SK-N-MC (cell line): ENCODE measurements around the gene DNAAF1.
"Not testable (repeated sequence)": the region's sequence is repeated elsewhere in the genome, so short reads cannot be mapped to it uniquely, and the experiment has no call there.

Experiments used
- DNase-seq: peaks from one replicate; pipeline ENCODE4 v3.0.0-alpha.2; 2011; ENCODE audit warnings: low read depth, low spot score
- H3K27ac ChIP-seq: fragments of 200-600 bp; sonication (generic); 2 replicates; pipeline ENCODE4 v1.5.1; 2016; ENCODE audit warnings: mixed run types
- H3K36me3 ChIP-seq: fragments of 200-600 bp; sonication (generic); 2 replicates; pipeline ENCODE4 v1.6.1; 2017; ENCODE audit warnings: antibody characterized with exemption, low read length, mixed read lengths; ENCODE audit not compliant: insufficient read depth
- H3K4me3 ChIP-seq: fragments of 200-600 bp; sonication (generic); 2 replicates; pipeline ENCODE4 v1.5.1; 2016
- H3K9ac ChIP-seq: fragments of 200-600 bp; sonication (generic); 2 replicates; pipeline ENCODE4 v1.8.0; 2017; ENCODE audit warnings: mixed run types, mixed read lengths; ENCODE audit not compliant: insufficient read length
- H3K9me3 ChIP-seq: fragments of 200-600 bp; sonication (generic); 2 replicates; pipeline ENCODE4 v1.6.1; 2017; ENCODE audit warnings: low read depth, mild to moderate bottlenecking, antibody characterized with exemption, low read length, moderate library complexity, mixed read lengths
- EZH2 ChIP-seq: fragments of 200-600 bp; sonication (generic); IDR thresholded peaks from one replicate; pipeline ENCODE4 v1.6.1; 2017; ENCODE audit warnings: antibody characterized with exemption
- FOXP2 ChIP-seq: optimal IDR thresholded peaks from 2 replicates; pipeline ENCODE3; 2011; ENCODE audit warnings: mild to moderate bottlenecking, moderate library complexity; ENCODE audit not compliant: insufficient read depth; ENCODE audit errors: extremely low read length, control extremely low read depth
- POLR2AphosphoS5 ChIP-seq: IDR thresholded peaks from 2 replicates; pipeline ENCODE4 v1.6.1; 2012; ENCODE audit warnings: mild to moderate bottlenecking, low read depth, low read length, borderline replicate concordance

DNAAF1 gene

GRCh38 chr16:84214451-84215066 is 69.5 kb downstream of the DNAAF1 start:
- Histone ChIP-seq H3K27ac (no peak overlapping the region), H3K4me3 (no peak overlapping the region), H3K36me3 (no peaks in the 10 kb centered on the region), H3K9me3 (no peaks in the 10 kb centered on the region), H3K9ac (no peak overlapping the region)
- no peak for DNase-seq
- no peak for TF ChIP-seq EZH2
- TF ChIP-seq POLR2AphosphoS5, result no peak
- no peak for TF ChIP-seq FOXP2

- no peak for DNase-seq
- Histone ChIP-seq H3K27ac (no peak overlapping the region), H3K4me3 (no peak overlapping the region), H3K9ac (no peak overlapping the region), H3K36me3 (no peaks in the 10 kb centered on the region), H3K9me3 (no peaks in the 10 kb centered on the region)
- no peak for TF ChIP-seq FOXP2
- no peak for TF ChIP-seq POLR2AphosphoS5
- no peak for TF ChIP-seq EZH2
These were observed 70.4 kb downstream of the DNAAF1 start for GRCh38 chr16:84215531-84215930.

GRCh38 chr16:84216144-84216543 is 71.0 kb downstream of the DNAAF1 start:
- not testable (repeated sequence) for DNase-seq

GRCh38 chr16:84218176-84218823 is 73.2 kb downstream of the DNAAF1 start:
- H3K36me3 ChIP-seq, result no peaks in the 10 kb centered on the region
- TF ChIP-seq EZH2 (no peak), FOXP2 (no peak), POLR2AphosphoS5 (no peak)
- H3K9ac ChIP-seq, result no peak overlapping the region
- no peak for DNase-seq
- no peak overlapping the region for H3K4me3 ChIP-seq
- no peak overlapping the region for H3K27ac ChIP-seq
- H3K9me3 ChIP-seq, result no peaks in the 10 kb centered on the region

More at GRCh38 chr16:84216144-84216543, 71.0 kb downstream of the DNAAF1 start:
- H3K27ac ChIP-seq, H3K9me3 ChIP-seq, H3K4me3 ChIP-seq, H3K36me3 ChIP-seq, H3K9ac ChIP-seq: not testable (repeated sequence)

GRCh38 chr16:84218956-84219355 is 73.8 kb downstream of the DNAAF1 start:
- H3K36me3 ChIP-seq, result no peaks in the 10 kb centered on the region
- TF ChIP-seq FOXP2 (no peak), POLR2AphosphoS5 (no peak), EZH2 (no peak)
- no peak for DNase-seq
- H3K9me3 ChIP-seq, result no peaks in the 10 kb centered on the region
- no peak overlapping the region for H3K27ac ChIP-seq
- no peak overlapping the region for H3K9ac ChIP-seq
- no peak overlapping the region for H3K4me3 ChIP-seq

- DNase-seq, result no peak
- no peak overlapping the region for H3K9ac ChIP-seq
- H3K36me3 ChIP-seq, result no peaks in the 10 kb centered on the region
- H3K27ac ChIP-seq, result no peak overlapping the region
- H3K4me3 ChIP-seq, result no peak overlapping the region
- H3K9me3 ChIP-seq, result no peaks in the 10 kb centered on the region
- no peak for TF ChIP-seq EZH2
- no peak for TF ChIP-seq FOXP2
- TF ChIP-seq POLR2AphosphoS5, result no peak
These were observed 75.7 kb downstream of the DNAAF1 start for GRCh38 chr16:84220851-84221250.

- H3K27ac ChIP-seq, result no peak overlapping the region
- no peak overlapping the region for H3K9ac ChIP-seq
- no peaks in the 10 kb centered on the region for H3K9me3 ChIP-seq
- H3K4me3 ChIP-seq, result no peak overlapping the region
- DNase-seq, result no peak
- TF ChIP-seq FOXP2 (no peak), EZH2 (no peak), POLR2AphosphoS5 (no peak)
- no peaks in the 10 kb centered on the region for H3K36me3 ChIP-seq
These were observed 78.3 kb downstream of the DNAAF1 start for GRCh38 chr16:84223456-84223855.

- TF ChIP-seq POLR2AphosphoS5 (no peak), EZH2 (no peak), FOXP2 (no peak)
- Histone ChIP-seq H3K4me3 (no peak overlapping the region), H3K9ac (no peak overlapping the region), H3K9me3 (no peaks in the 10 kb centered on the region), H3K36me3 (no peaks in the 10 kb centered on the region), H3K27ac (no peak overlapping the region)
- no peak for DNase-seq
These were observed 79.4 kb downstream of the DNAAF1 start for GRCh38 chr16:84224554-84224953.

GRCh38 chr16:84225126-84225525 is 80.0 kb downstream of the DNAAF1 start:
- H3K27ac ChIP-seq, result no peak overlapping the region
- H3K36me3 ChIP-seq, result no peaks in the 10 kb centered on the region
- DNase-seq, result no peak
- no peak overlapping the region for H3K4me3 ChIP-seq
- no peak overlapping the region for H3K9ac ChIP-seq
- H3K9me3 ChIP-seq, result no peaks in the 10 kb centered on the region
- TF ChIP-seq POLR2AphosphoS5, result no peak
- TF ChIP-seq FOXP2, result no peak
- TF ChIP-seq EZH2, result no peak
